ENCODE data around the gene MED15.
"Not testable (repeated sequence)": the region's sequence is repeated elsewhere in the genome, so short reads cannot be mapped to it uniquely, and the experiment has no call there.

MED15 gene

DNA sequence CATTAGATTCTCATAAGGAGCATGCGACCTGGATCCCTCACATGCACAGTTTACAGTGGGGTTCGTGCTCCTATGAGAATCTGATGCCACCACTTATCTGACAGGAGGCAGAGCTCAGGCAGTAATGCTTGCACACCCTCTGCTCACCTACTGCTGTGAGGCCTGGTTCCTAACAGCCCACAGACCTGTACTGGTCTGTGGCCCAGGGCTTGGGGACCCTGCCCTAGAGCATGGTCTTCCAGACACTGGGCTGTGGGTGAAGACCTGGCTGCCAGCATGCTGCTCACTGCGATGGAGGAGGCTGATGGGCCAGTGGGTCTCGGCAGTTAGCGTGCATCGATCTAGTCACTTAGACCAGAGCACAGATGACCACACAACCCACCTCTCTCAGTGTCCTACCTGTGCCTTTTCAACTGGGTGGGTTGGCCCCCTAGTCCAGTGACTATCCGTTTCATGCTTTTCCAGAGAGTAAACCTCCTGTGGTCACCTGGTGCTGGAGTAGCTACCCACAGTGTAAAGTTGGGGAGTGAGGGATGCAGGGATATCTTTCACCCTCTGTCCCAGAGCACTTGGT is 21.1 kb downstream of the MED15 start:
- Mint-ChIP-seq H3K36me3 (ENCODE audit: low read depth) (peaks cover 48% of the 10 kb centered on the region), H3K27ac (no peak overlapping the region), H3K4me3 (no peak overlapping the region), H3K9me3 (no peaks in the 10 kb centered on the region), H3K27me3 (no peaks in the 10 kb centered on the region), H3K4me1 (ENCODE audit: low read depth) (peaks cover 71% of the 10 kb centered on the region)

DNA sequence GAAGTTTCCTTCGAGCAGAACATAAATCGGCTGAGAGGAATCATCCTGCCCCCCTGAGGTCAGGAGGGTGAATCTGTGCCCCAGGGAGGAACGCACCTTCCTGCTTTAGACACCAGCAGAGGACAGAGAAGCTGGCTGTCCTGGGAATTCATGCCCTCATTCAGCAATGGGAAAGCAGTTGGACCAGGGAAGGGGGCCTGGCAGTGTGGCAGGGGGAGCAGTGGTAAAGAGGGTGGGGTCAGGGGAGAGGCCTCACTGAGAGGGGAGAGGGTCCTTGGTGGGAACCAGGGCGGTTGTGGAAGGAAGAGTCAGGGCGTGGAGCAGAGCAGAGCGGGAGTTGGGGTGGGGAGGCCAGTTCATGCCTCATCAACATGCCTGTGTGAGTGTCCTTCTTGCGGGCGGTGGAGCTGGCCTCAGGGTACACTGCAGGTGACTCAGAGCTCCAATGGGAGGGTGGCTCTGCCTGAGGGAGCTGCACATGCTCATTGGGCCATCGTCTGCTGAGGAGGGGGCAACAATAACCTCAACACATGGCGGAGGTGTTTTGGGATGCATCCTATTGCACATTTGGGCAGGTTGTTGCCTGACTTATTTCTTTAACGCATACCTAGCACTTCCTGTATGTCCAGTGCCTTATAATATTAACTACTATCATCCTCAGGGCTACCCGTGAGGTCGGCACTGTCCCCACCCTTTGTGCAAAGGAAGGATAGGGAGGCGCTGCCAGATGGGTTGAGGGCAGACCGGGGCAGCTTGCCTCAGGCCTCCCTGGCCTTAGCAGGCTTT is 23.2 kb downstream of the MED15 start:
- Mint-ChIP-seq H3K9me3 (no peaks in the 10 kb centered on the region), H3K27ac (no peak overlapping the region), H3K27me3 (no peaks in the 10 kb centered on the region), H3K4me3 (no peak overlapping the region), H3K36me3 (ENCODE audit: low read depth) (peaks cover 52% of the 10 kb centered on the region), H3K4me1 (ENCODE audit: low read depth) (peaks cover 73% of the 10 kb centered on the region)

DNA sequence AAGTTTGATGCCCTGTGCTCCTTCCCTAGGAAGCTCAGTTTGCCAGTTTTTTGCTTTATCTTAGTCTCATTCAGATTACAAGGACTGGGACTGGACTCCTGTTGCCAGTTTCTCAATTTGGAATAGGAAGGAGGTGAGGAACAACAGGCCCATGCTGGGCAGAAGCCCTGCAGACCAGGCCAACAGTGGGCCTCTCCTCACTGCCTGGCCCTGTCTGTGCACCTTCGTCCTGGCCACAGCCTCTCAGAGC is 23.7 kb downstream of the MED15 start:
- peaks cover 52% of the 10 kb centered on the region for H3K36me3 Mint-ChIP-seq (ENCODE audit: low read depth)
- H3K27ac Mint-ChIP-seq, result no peak overlapping the region
- peaks cover 70% of the 10 kb centered on the region for H3K4me1 Mint-ChIP-seq (ENCODE audit: low read depth)
- H3K27me3 Mint-ChIP-seq, result no peaks in the 10 kb centered on the region
- no peak overlapping the region for H3K4me3 Mint-ChIP-seq
- H3K9me3 Mint-ChIP-seq, result no peaks in the 10 kb centered on the region

DNA sequence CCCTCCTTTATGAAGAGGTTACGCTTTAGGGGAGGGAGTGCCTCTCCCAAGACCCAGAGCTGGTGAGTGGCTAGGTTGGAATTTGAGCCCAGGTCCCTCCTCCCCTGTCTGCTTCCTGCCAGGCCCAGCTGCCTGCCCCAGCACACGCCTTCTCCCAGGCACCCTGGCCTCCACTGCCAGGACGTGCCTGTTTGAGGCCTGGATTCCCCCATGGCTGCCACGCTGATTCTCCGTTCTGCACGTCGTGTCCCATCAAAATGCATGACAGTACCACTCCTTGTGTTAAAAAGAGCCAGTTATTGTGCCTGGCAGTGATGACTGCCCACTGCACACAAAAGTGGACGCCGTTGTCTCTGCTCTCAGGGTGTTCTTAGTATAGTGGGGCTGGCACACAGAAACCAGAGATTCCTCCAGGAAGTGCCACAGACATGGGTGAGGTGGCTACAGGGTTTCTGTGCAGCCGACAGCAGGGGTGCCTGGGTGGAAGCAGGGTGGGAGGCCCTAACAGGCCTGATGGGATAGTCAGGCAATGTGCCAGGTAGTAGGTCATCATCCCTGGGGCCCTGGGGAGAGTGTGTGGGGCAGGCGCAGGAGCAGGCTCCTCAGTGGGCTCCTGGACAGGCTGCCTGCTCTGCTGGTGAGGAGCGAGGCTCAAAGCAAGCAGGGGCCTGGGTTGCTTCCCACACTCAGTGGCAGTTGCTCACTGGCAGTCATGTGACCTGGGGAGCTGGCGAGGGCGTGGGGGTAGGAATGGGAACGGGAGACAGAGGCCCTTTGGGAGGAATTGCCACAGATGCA is 24.2 kb downstream of the MED15 start:
- Mint-ChIP-seq H3K36me3 (ENCODE audit: low read depth) (peaks cover 47% of the 10 kb centered on the region), H3K4me3 (no peak overlapping the region), H3K9me3 (no peaks in the 10 kb centered on the region), H3K4me1 (ENCODE audit: low read depth) (peaks cover 68% of the 10 kb centered on the region), H3K27ac (no peak overlapping the region), H3K27me3 (no peaks in the 10 kb centered on the region)

DNA sequence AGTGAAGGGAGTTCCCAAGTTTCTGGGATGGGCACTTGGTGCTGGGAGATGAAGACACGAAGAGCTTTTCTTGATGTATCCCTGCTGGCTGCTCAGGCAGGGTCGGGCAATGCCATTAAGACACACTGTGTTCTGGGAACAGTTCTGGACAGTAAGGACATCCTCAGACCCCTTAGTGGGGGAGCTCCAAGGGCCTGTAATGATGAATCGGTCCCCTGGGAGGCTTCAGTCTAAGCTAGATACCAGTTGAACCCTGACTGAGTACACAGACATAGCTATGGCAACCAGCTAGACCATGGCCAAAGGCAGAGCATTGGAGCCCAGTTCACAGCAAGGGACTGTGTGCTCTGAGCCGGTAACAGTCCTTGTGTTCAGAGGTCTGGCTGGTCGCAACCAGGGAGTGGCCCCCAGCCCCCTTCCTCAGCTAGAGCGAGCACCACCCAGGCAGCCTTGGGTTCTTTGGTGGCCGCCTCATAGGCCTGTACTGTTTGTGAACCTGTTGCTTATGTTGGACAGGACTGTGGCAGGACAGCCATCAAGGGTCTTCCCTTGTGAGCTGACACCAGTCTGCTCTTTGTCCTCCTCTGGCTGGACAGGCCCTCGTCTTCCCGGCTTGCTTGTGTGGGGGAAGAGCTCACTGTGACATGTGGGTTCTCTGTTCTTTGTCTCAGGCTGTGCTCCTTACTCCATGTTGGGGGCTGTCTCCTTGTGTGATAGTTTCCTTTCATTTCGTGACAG is 25.0 kb downstream of the MED15 start:
- no peaks in the 10 kb centered on the region for H3K27me3 Mint-ChIP-seq
- H3K9me3 Mint-ChIP-seq, result no peaks in the 10 kb centered on the region
- H3K36me3 Mint-ChIP-seq (ENCODE audit: low read depth), result peaks cover 44% of the 10 kb centered on the region
- H3K4me1 Mint-ChIP-seq (ENCODE audit: low read depth), result peaks cover 60% of the 10 kb centered on the region
- H3K4me3 Mint-ChIP-seq, result no peak overlapping the region
- peak overlapping the region; percentile 66 for H3K27ac Mint-ChIP-seq

DNA sequence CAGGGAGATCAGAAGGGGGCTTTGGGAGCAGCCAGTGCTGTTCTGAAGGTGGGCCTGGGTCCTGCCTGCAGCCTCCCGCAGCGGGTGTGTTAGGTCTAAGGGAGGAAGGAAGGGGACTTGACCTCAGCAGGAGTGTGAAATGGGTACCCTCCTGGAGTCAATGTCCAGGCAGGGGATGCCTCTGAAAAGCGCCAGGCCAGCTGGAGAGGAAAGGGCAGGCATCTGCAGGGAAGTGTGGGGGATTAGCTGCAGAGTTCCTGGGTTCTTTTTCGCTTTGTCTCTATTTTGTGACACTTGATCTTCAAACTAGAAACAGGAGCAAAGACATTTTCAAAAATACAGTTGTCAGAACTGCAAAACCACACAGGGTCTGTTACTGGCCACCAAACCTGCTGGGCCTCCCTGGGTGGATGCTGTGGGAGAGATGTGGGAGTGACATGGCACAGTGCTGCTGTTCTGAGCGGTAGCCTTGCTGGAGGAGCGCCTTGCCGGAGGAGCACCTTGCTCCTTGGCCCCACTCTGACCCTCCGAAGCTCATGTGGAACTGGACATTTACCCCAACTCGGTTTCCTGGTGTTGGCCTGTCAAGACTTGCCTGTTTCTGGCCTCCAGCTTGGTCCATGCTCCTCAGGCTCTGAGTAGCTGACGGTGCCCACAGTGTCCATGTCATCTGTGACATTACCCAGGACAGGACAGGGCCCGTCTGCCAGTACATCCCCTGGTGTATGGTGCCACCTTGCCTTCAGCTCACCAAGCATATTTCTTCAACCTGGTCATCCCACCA is 25.9 kb downstream of the MED15 start:
- peak overlapping the region; percentile 66 for H3K27ac Mint-ChIP-seq
- no peaks in the 10 kb centered on the region for H3K9me3 Mint-ChIP-seq
- H3K4me1 Mint-ChIP-seq (ENCODE audit: low read depth), result peaks cover 53% of the 10 kb centered on the region
- no peaks in the 10 kb centered on the region for H3K27me3 Mint-ChIP-seq
- no peak overlapping the region for H3K4me3 Mint-ChIP-seq
- peaks cover 43% of the 10 kb centered on the region for H3K36me3 Mint-ChIP-seq (ENCODE audit: low read depth)

DNA sequence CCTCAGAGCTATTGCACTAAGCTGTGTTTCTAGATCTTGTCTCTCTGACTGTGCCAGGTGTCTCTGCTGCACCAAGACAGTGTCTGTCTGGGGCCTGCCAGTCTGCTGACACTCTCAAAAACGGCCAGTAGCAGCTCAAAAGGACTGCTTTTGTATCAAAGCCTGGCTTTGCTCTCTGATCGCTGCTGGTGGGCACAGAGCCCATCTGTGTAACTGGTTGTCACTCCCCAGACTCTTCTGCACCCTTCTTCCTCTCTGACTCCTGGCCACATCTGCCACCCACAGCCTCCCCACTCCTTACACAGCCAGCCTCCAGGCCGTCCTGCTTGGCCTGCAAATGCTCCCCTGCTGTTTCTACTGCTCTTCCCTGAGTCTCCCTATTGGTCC is 26.5 kb downstream of the MED15 start:
- H3K4me1 Mint-ChIP-seq (ENCODE audit: low read depth), result peaks cover 53% of the 10 kb centered on the region
- no peak overlapping the region for H3K4me3 Mint-ChIP-seq
- H3K36me3 Mint-ChIP-seq (ENCODE audit: low read depth), result peaks cover 47% of the 10 kb centered on the region
- H3K27me3 Mint-ChIP-seq, result no peaks in the 10 kb centered on the region
- H3K9me3 Mint-ChIP-seq, result no peaks in the 10 kb centered on the region
- peak overlapping the region; percentile 23 for H3K27ac Mint-ChIP-seq

DNA sequence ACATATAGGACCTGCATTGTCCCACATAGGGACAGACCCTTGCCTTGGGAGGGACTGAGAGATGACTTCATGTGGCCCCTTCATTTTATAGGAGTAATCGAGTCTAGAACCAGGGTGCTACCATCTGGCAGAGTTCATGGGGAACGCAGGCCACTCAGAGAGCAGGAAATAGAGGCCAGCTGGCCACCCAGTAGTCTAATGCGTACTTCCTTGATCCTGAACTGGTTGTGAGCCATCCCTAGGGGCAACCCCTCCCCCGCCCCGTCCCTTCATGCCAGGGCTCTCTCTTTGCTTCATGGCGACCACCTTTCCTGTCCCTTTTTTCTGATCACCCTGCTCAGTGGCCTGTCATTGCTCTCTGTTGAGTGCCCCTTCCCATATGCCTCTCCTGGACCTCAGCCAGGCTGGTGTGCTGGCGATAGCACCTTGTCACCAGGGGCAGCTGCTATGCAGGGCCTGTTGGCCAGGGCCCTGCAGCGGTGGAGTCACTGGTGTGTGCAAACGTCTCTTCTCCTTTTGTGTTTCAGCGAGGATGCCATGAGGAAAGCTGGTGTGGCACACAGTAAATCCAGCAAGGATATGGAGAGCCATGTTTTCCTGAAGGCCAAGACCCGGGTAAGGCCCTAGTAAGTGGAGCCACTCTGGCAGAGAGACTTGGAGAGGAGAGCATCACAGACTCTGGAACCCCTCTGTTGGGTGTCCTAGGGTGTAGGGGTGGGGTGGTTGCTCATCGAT is 29.3 kb downstream of the MED15 start:
- peaks cover 42% of the 10 kb centered on the region for H3K4me1 Mint-ChIP-seq (ENCODE audit: low read depth)
- H3K27ac Mint-ChIP-seq, result no peak overlapping the region
- no peaks in the 10 kb centered on the region for H3K27me3 Mint-ChIP-seq
- H3K36me3 Mint-ChIP-seq (ENCODE audit: low read depth), result peaks cover 57% of the 10 kb centered on the region
- no peak overlapping the region for H3K4me3 Mint-ChIP-seq
- H3K9me3 Mint-ChIP-seq, result no peaks in the 10 kb centered on the region

DNA sequence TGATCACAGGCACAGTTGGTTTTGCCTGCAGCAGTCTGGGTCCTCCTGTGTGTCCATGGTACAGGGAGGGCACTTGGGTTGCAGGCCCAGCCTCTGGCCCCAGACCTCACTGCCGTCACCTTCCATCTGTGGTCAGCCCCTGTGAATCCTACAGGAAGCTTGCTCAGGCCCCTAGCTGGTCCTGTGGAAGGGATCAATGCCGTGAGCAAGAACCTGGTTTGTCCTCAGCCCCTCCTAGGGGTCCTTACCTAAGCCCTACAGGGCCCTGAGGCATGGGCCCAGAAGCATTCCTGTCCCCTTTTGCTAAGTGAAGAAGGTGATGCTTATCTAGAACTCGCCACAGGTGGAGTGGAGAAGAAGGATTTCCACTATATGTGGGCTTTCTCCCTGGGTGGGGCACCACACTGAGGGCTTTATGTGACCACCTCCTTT is 29.9 kb downstream of the MED15 start:
- Mint-ChIP-seq H3K27me3 (no peaks in the 10 kb centered on the region), H3K4me3 (no peak overlapping the region), H3K9me3 (no peaks in the 10 kb centered on the region), H3K27ac (no peak overlapping the region), H3K4me1 (ENCODE audit: low read depth) (peaks cover 37% of the 10 kb centered on the region), H3K36me3 (ENCODE audit: low read depth) (peaks cover 60% of the 10 kb centered on the region)

DNA sequence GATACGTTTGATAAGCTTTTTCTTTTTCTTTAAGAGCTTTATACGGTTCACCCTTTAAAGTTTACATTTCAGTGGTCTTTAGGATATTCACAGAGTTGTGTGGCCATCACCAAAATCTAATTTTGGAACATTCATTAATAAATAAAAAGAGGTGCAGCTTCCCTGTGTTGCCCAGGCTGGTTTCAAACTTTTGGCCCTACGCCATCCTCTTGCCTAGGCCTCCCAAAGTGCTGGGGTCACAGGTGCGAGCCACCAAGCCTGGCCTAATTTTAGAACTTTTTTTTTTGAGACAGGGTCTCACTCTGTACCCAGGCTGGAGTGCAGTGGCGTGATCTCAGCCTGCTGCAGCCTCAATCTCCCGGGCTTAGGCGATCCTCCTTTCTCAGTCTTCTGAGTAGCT is 30.6 kb downstream of the MED15 start:
- Mint-ChIP-seq H3K4me3 (no peak overlapping the region), H3K9me3 (no peaks in the 10 kb centered on the region), H3K4me1 (ENCODE audit: low read depth) (peaks cover 37% of the 10 kb centered on the region), H3K27me3 (no peaks in the 10 kb centered on the region), H3K27ac (no peak overlapping the region), H3K36me3 (ENCODE audit: low read depth) (peaks cover 63% of the 10 kb centered on the region)

DNA sequence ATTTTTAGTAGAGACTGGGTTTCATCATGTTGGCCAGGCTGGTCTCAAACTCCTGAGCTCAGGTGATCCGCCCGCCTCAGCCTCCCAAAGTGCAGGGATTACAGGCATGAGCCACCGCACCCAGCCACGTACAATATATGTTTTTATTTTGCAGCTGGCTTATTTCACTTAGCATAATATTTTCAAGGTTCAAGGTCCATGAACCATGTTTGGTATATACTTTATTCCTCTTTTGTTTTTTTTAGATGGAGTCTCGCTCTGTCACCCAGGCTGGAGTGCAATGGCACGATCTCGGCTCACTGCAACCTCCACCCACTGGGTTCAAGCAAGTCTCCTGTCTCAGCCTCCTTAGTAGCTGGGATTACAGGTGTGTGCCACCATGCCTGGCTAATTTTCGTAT is 31.5 kb downstream of the MED15 start:
- not testable (repeated sequence) for H3K27me3 Mint-ChIP-seq, H3K9me3 Mint-ChIP-seq, H3K4me3 Mint-ChIP-seq, H3K27ac Mint-ChIP-seq
- H3K36me3 Mint-ChIP-seq (ENCODE audit: low read depth), result peaks cover 66% of the 10 kb centered on the region
- H3K4me1 Mint-ChIP-seq (ENCODE audit: low read depth), result peaks cover 35% of the 10 kb centered on the region

DNA sequence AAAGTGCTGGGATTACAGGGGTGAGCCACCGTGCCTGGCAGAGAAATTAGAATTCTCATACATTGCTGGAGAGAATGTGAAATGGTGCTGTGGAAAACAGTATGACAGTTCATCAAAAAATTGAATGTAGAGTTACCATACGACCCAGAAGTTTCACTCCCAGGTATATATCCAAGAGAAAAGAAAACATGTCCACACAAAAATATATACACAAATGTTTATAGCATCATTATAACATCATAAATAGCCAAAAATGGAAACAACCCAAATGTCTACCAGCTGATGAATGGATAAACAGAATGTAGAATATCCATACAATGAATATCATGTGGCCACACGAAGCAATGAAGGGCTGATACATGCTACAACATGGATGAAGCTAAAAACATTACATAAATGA is 34.6 kb downstream of the MED15 start:
- Mint-ChIP-seq H3K4me3 (no peak overlapping the region), H3K27me3 (no peaks in the 10 kb centered on the region), H3K36me3 (ENCODE audit: low read depth) (peaks cover 69% of the 10 kb centered on the region), H3K9me3 (no peaks in the 10 kb centered on the region), H3K27ac (no peak overlapping the region), H3K4me1 (ENCODE audit: low read depth) (peaks cover 41% of the 10 kb centered on the region)

DNA sequence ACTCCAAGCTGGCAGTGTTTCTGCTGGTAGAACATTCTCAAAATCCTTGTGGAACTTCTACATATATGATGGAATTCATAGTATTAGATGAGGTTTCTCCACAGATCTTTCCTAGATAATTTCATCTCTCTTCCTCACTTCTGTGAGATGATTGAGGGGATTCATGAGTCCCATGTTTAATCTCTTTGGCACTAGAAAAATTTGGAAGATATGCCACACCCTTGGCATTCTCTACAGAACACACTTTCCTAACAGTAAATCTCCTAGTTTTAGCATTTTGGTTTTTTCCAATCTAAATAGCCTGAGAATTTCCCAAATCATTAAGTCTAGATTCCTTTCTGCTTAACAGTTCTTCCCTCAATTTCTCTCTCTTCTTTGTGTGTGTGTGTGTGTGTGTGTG is 35.3 kb downstream of the MED15 start:
- no peak overlapping the region for H3K27ac Mint-ChIP-seq
- peaks cover 44% of the 10 kb centered on the region for H3K4me1 Mint-ChIP-seq (ENCODE audit: low read depth)
- no peaks in the 10 kb centered on the region for H3K9me3 Mint-ChIP-seq
- H3K4me3 Mint-ChIP-seq, result no peak overlapping the region
- H3K27me3 Mint-ChIP-seq, result no peaks in the 10 kb centered on the region
- H3K36me3 Mint-ChIP-seq (ENCODE audit: low read depth), result peaks cover 68% of the 10 kb centered on the region

DNA sequence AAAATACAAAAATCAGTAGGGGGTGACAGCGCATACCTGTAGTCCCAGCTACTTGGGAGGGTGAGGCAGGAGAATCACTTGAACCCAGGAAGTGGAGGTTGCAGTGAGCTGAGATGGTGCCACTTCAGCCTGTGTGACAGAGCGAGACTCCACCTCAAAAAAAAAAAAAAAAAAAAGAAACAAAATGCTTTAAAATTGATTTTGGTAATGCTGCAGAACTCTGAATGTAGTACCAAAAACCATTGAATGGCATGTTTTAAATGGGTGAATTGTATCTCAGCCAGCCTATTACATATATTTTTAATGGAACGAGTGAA is 37.9 kb downstream of the MED15 start:
- not testable (repeated sequence) for H3K27ac Mint-ChIP-seq, H3K27me3 Mint-ChIP-seq, H3K4me3 Mint-ChIP-seq, H3K9me3 Mint-ChIP-seq
- Mint-ChIP-seq H3K4me1 (ENCODE audit: low read depth) (peaks cover 62% of the 10 kb centered on the region), H3K36me3 (ENCODE audit: low read depth) (peaks cover 52% of the 10 kb centered on the region)
